HG03442 (cell line): Measurements from ENCODE around the gene AUH.

Experiments used
- ATAC-seq: cut with Tn5 transposase; IDR thresholded peaks from one replicate; pipeline ENCODE4 v1.9.1; 2021; ENCODE audit warnings: mild to moderate bottlenecking, moderate library complexity; ENCODE audit not compliant: unreplicated experiment

Gene AUH

GRCh38 chr9:91192381-91193086 is 169.2 kb downstream of the AUH start:
- ATAC-seq = no peak

GRCh38 chr9:91191411-91192380 is 170.0 kb downstream of the AUH start:
- ATAC-seq = no peak

- ATAC-seq = no peak
Measured at GRCh38 chr9:91190062-91190461, 171.7 kb downstream of the AUH start.

GRCh38 chr9:91188719-91189590 is 172.8 kb downstream of the AUH start:
- no peak for ATAC-seq

GRCh38 chr9:91187965-91188344 is 173.8 kb downstream of the AUH start:
- ATAC-seq = no peak

- no peak for ATAC-seq
Measured at GRCh38 chr9:91187311-91187964, 174.3 kb downstream of the AUH start.

GRCh38 chr9:91186632-91187108 is 175.0 kb downstream of the AUH start:
- no peak for ATAC-seq

GRCh38 chr9:91185193-91185886 is 176.4 kb downstream of the AUH start:
- ATAC-seq = no peak

GRCh38 chr9:91182429-91183225 is 179.1 kb downstream of the AUH start:
- ATAC-seq = no peak

- no peak for ATAC-seq
Measured at GRCh38 chr9:91181541-91181940, 180.2 kb downstream of the AUH start.

- ATAC-seq = no peak
Measured at GRCh38 chr9:91180930-91181268, 180.8 kb downstream of the AUH start.

GRCh38 chr9:91180240-91180929 is 181.3 kb downstream of the AUH start:
- no peak for ATAC-seq

- ATAC-seq = no peak
Measured at GRCh38 chr9:91179237-91180138, 182.2 kb downstream of the AUH start.

GRCh38 chr9:91178281-91179236 is 183.2 kb downstream of the AUH start:
- no peak for ATAC-seq

GRCh38 chr9:91177661-91178280 is 183.9 kb downstream of the AUH start:
- ATAC-seq = no peak

- no peak for ATAC-seq
Measured at GRCh38 chr9:91177081-91177480, 184.6 kb downstream of the AUH start.
